GOT3 (cell line): ENCODE results near the gene TBC1D24.
"Not testable (repeated sequence)": the region's sequence is repeated elsewhere in the genome, so short reads cannot be mapped to it uniquely, and the experiment has no call there.

ENCODE experiments used
- DNase-seq: peaks from one replicate; lab custom pipeline; 2025; ENCODE audit warnings: mixed read lengths; lab: John Stamatoyannopoulos, UW

Gene TBC1D24

GRCh38 chr16:2474877-2475412 lies at the start of gene TBC1D24:
TSS of gene TBC1D24 (plus strand) at chr16:2475127. CDS start at chr16:2496149, 21,022 bp downstream.
- peak; percentile 68 for DNase-seq

GRCh38 chr16:2425825-2426430 lies 49.0 kb upstream of the TBC1D24 start:
- DNase-seq: no peak

- DNase-seq: no peak
These were observed 48.0 kb upstream of the TBC1D24 start for GRCh38 chr16:2426941-2427361.

GRCh38 chr16:2427526-2427925 lies 47.4 kb upstream of the TBC1D24 start:
- DNase-seq: no peak

DNA sequence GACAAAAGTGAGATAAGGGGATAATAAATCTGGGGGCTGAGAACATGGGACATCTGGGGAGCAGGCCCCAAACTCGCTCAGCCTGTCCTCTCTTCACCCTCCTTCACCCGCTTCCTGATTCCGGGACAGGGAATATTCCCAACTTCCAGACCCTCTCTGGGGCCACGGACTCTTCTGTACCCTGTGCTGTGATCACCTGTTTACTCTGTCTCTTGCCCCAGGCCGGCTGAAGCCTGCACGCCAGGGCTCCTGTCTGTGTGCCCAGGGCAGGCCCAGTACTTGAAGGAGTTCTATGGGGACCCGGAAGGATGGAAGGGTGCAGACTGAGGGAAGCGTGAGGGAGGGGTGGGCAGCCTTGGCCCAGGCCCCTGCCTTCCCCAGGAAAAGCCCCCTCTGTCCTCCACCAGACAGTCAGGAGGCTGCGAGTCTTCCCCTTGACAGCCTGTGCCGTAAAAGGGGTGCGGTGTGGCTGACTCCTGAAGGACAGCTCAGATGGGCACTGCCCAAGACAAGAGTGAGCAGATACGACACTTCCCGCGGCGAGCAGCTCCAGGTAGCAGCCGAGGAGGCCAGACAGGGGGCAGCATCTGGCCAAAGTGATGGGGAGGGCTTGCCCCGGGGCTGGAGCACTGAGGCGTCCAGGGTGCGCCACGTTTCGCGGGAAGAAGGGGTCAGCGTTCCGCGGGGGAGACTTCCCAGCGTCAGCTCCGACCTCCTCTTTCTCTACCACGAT lies 46.7 kb upstream of the TBC1D24 start:
- DNase-seq: no peak

GRCh38 chr16:2428784-2429033 lies 46.2 kb upstream of the TBC1D24 start:
- no peak for DNase-seq

DNA sequence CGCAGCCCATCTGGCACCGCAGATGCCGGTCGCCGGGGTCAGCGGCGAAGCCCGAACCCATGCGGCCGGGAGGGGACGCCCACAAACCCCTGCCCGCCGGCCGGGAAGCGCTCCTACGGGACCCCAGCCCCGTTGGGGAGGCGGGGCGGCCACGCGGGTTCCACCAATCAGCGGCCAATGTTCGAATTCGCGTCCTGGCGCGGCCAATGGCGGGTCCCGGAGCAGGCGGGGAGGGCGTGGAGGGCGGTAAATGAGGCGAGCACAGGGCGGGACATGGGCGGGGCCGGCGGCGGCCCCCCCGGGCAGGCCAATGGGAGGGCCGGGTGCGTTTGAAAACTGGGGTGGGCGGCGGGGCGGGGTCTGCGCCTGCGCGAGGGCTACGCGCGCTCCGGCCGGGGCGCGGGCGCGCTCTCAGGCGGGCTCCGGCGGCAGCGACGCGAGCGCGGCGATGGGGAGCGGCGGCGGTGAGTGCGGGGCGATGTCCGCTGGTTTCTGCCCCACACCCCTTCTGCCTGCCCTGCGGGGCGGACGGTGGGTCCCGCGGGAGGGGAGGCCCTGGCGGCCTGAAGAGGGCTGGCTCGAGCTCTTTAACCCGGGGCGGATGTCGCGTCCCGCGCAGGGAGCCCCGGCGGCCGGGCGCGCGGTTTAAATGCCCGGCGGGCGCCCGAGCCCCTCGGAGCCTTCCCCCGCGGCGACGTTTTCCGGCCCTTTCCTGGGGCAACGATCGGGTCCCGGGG lies 45.7 kb upstream of the TBC1D24 start, which contains the start of gene CCNF:
CCNF (plus strand) TSS at position 414 of the 737 bp plus-strand sequence; CDS start at position 449, 35 bp downstream.
- peak; percentile 89 for DNase-seq

DNA sequence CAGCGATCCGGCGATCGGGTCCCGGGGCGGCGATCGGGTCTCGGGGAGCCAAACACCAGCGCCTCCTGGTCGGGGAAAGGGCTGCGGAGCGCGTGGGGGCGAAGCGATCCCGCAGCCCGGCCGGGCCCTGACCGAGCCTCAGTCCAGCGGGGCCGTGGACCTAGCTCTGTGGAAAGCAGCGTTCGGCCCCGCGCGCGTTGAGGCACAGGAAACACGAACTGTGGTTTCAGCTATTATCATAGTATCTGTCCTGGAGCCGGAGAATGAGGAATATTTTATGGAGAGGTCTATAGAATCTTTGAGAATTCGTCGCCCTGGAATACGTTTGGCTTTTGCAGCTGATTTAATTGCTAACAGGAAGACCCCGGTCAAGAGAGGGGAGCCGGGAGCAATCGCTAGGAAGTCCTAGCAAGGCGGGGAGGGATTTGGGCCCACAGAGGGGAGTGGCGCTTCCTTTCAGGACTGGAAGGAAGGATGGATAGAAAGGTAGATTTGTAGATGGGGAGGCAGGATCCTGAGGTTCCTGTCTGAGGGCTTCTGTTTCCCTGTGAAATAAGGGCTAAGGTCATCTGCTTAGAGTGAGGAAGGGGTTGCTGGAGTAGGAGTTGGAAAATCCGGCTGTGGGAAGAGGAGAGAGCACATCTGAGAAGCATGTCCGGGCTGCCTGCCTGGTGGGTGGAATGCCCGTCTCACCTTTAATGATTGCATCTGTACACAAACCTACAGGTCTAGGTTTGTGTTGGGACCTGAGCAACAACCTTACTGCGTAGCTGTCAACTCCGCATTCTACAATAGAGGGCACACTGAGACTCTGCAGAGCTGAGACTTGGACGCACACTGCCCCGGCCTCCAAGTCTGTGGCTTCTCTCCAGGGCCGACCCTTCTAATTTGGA lies 44.9 kb upstream of the TBC1D24 start:
- no peak for DNase-seq

DNA sequence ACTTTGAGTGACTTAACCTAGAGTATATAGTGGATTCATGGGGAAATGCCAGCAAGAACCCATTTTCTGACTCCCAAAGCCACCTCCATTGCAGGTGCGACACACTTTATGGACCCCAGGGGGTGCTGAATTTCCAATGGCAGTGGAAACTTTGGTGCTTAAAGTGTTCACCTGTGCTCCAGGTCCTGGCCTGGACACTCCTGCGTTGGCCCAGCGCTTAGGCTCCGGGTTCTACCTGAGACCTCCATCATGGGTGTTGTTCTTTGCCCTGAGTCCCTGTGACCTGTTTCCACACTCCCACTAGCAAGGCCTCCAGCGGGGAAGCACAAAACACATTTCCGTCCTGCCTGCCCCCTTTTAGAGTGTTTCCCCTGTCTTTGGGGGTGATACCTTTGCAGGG lies 42.6 kb upstream of the TBC1D24 start:
- DNase-seq: no peak

DNA sequence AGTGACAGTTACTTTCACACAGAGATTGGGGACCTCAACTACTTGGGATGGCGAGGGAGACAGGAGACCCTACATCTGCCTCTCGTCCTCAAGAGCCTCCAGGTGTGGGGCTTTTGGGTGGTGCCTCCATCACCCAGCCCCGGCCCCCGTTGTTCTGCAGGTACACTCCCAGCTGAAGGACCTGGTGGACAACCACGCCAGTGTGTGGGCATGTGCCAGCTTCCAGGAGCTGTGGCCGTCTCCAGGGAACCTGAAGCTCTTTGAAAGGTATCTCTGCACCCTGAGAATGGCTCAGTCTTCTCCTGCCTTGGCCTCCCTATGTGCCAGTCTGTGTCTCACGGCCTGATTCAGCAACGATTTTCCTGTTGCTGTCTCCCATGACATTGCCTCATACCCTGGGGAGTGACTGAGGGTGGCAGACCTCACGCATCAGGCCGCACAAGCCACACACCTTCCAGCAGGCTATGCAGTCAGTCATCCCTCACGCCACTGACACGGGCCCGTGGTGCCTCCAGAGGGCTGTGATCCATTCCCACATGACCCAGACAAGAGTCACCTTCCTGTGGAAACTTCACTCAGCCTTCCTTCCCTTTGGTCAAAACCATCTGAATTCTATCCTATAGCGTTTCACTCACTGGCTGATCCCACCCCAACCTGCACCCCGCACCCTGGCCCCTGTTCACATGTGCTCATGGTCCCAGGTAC lies 42.0 kb upstream of the TBC1D24 start:
- no peak for DNase-seq

- not testable (repeated sequence) for DNase-seq
These were observed 39.7 kb upstream of the TBC1D24 start for GRCh38 chr16:2435236-2435635.

- DNase-seq: no peak
These were observed 38.8 kb upstream of the TBC1D24 start for GRCh38 chr16:2436110-2436509.

DNA sequence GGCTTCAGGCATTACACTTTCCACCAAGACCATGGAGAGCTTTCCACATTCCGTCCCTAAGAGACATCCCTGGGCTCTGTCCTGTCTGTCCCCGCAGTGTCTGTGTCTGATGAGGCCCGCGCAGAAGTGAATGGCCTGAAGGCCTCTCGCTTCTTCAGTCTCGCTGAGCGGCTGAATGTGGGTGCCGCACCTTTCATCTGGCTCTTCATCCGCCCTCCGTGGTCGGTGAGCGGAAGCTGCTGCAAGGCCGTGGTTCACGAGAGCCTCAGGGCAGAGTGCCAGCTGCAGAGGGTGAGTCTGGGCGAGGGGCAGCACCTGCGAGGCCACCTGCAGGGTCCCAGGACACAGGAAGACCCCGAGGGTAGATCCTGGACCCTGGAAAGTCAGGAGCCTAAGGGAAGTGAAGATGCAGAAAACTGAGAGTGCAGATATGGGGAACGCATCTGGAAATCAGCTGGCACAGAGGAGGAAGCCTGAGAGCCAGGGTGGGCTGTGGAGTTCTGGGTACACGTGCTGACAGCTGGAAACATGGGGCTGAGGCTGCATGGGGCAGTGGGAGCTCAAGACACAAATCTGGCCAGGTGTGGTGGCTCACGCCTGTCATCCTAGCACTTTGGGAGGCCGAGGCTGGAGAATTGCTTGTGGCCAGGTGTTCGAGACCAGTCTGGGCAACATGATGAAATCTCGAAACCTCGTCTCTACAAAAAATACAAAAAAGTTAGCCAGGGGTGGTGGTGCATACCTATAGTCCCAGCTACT lies 37.7 kb upstream of the TBC1D24 start:
- DNase-seq: no peak

DNA sequence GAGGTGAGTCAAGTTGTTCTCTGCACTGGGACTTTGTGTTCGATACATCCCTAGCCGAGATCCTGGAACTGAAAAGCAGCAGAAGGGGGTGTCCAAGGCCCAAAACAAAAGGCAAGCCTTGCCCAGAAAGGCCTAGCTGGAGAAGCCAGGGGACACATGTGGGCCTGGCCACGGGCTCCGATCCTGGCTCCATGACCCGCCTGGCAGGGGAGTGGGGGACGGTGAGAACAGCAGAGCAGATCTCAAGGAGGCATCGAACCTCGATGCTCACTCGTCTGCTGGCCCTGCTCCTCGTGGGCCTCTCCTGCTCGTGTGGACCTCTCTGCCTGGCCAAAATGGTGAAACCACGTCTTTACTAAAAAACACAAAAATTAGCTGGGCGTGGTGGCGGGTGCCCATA lies 36.8 kb upstream of the TBC1D24 start:
- no peak for DNase-seq

DNA sequence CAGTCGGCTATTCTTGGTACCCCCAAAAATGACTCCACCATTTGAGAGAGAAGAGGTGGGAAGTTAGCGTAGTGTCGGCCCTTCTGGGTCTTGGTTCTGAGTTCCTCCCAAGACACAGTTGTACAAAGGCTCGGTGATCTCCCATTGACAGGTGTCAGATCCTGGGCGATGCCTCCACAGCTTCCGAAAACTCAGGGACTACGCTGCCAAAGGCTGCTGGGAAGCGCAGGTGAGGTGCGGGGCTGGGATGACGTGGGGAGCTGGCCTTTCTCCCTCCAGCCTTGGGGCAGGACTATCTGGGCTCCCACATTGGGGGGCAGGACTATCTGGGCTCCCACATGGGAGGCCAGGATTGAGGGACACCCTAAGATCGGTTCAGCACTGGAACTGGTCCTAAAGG lies 35.3 kb upstream of the TBC1D24 start:
- DNase-seq: no peak

DNA sequence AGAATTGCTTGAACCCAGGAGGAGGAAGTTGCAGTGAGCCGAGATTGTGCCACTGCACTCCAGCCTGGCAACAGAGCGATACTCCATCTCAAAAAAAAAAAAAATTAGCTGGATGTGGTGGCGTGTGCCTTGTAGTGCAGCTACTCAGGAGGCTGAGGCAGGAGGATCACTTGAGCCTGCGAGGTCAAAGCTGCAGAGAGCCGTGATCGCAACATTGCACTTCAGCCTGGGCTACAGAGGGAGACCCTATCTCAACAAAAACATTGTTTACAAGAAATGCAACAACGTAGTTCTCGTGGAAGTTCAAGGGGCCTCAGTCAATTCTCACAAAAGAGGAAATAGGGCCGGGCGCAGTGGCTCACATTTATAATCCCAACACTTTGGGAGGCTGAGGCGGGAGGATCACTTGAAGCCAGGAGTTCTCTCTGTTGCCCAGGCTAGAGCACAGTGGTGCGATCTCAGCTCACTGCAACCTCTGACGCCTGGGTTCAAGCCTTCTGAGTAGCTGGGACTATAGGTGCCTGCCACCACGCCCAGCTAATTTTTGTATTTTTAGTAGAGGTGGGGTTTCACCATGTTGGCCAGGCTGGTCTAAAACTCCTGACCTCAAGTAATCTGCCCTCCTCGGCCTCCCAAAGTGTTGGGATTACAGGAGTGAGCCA lies 33.7 kb upstream of the TBC1D24 start:
- DNase-seq: not testable (repeated sequence)

GRCh38 chr16:2443555-2443954 lies 31.4 kb upstream of the TBC1D24 start:
- no peak for DNase-seq

- DNase-seq: no peak
These were observed 26.9 kb upstream of the TBC1D24 start for GRCh38 chr16:2447920-2448583.

DNA sequence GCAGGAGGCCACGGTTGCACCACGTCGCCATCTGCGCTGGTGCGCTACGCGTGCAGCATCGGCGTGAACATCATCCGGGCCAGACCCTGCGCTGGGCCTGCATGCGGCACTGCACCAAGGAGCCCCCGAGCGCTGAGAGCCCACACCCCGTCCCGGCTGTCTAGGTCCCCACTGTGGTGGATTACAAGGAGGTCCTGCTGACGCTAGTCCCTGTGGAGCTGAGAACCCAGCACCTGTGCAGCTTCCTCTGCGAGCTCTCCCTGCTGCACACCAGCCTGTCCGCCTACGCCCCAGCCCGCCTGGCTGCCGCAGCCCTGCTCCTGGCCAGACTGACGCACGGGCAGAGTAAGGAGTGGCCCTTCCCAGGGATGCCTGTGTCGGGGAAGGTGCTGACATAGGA lies 25.8 kb upstream of the TBC1D24 start:
- DNase-seq: no peak
